ENCODE measurements around the gene SDK2. TPM values are rescaled to one million over a fixed set of nuclear protein-coding genes. Genes with fewer than 3 reads are reported as not detected.

The SDK2 gene
- total and polyA plus RNA-seq, 2 experiments from 2014 or later = 0.74 to 5.1 TPM

DNA sequence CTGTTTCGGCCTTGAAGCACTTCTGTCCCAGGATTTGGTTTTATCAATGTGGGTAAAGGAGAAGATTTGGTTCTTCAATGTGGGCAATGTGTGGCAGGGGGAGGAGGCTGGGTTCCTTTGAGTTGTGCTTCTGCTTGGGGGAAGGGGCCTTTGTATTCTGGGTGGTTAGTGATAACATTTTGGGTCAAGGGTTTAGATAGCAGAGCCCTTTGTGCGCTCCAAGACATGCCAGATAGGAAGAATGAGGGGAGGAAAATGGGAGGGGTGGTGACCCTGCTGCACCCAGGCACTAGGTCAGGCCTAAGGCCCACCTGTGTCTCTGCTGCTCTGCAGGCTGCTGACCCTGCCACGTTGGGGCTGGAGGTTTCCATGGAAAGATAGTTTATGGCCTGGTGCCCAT lies 292.5 kb downstream of the SDK2 start (continued):
- TF ChIP-seq, protein P1, sequence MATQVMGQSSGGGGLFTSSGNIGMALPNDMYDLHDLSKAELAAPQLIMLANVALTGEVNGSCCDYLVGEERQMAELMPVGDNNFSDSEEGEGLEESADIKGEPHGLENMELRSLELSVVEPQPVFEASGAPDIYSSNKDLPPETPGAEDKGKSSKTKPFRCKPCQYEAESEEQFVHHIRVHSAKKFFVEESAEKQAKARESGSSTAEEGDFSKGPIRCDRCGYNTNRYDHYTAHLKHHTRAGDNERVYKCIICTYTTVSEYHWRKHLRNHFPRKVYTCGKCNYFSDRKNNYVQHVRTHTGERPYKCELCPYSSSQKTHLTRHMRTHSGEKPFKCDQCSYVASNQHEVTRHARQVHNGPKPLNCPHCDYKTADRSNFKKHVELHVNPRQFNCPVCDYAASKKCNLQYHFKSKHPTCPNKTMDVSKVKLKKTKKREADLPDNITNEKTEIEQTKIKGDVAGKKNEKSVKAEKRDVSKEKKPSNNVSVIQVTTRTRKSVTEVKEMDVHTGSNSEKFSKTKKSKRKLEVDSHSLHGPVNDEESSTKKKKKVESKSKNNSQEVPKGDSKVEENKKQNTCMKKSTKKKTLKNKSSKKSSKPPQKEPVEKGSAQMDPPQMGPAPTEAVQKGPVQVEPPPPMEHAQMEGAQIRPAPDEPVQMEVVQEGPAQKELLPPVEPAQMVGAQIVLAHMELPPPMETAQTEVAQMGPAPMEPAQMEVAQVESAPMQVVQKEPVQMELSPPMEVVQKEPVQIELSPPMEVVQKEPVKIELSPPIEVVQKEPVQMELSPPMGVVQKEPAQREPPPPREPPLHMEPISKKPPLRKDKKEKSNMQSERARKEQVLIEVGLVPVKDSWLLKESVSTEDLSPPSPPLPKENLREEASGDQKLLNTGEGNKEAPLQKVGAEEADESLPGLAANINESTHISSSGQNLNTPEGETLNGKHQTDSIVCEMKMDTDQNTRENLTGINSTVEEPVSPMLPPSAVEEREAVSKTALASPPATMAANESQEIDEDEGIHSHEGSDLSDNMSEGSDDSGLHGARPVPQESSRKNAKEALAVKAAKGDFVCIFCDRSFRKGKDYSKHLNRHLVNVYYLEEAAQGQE (IDR thresholded peaks at IDR 0.05; ENCODE audit: unreplicated experiment) = no peak
- TF ChIP-seq NANOG (IDR thresholded peaks at IDR 0.05; ENCODE audit: borderline replicate concordance) (no peak), POLR2AphosphoS5 (IDR thresholded peaks at IDR 0.05; ENCODE audit: low read depth) (no peak)

DNA sequence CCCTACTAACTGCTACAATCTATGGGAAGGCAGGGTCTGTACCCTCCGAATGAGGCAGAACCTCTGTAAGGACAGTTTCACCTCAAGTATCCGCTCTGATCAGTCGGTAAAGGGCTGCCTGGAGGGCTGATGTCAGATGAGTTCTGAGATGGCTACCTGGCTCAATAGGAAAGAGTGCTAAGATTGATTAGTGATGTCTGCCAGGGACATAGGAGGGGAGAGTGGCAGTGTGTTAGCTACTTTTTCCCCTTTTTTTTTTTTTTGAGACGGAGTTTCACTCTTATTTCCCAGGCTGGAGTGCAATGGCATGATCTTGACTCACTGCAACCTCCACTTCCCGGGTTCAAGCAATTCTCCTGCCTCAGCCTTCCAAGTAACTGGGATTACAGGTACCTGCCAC lies 293.4 kb downstream of the SDK2 start:
- H3K4me3 Mint-ChIP-seq = no peak overlapping the region
- TF ChIP-seq, protein P1 (IDR thresholded peaks at IDR 0.05; ENCODE audit: unreplicated experiment) = no peak
- TF ChIP-seq EZH2 (IDR thresholded peaks at IDR 0.05; ENCODE audit: low read depth, unreplicated experiment) (no peak), NANOG (IDR thresholded peaks at IDR 0.05; ENCODE audit: borderline replicate concordance) (no peak), POLR2AphosphoS5 (IDR thresholded peaks at IDR 0.05; ENCODE audit: low read depth) (no peak), STAT1 (IDR thresholded peaks at IDR 0.05; ENCODE audit: unreplicated experiment) (no peak), EZH2phosphoT487 (IDR thresholded peaks at IDR 0.05; ENCODE audit: unreplicated experiment) (no peak), CREB1 (CRISPR knock-in tag; IDR thresholded peaks at IDR 0.05; ENCODE audit: low read depth) (no peak), ZNF331 (CRISPR knock-in tag; IDR thresholded peaks at IDR 0.05; ENCODE audit: low read depth) (no peak)
- TF ChIP-seq, protein P2, sequence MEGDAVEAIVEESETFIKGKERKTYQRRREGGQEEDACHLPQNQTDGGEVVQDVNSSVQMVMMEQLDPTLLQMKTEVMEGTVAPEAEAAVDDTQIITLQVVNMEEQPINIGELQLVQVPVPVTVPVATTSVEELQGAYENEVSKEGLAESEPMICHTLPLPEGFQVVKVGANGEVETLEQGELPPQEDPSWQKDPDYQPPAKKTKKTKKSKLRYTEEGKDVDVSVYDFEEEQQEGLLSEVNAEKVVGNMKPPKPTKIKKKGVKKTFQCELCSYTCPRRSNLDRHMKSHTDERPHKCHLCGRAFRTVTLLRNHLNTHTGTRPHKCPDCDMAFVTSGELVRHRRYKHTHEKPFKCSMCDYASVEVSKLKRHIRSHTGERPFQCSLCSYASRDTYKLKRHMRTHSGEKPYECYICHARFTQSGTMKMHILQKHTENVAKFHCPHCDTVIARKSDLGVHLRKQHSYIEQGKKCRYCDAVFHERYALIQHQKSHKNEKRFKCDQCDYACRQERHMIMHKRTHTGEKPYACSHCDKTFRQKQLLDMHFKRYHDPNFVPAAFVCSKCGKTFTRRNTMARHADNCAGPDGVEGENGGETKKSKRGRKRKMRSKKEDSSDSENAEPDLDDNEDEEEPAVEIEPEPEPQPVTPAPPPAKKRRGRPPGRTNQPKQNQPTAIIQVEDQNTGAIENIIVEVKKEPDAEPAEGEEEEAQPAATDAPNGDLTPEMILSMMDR (conservative IDR thresholded peaks at IDR 0.05; ENCODE audit: low read depth in 2 of 2) = no peak
- TF ChIP-seq, protein P3, sequence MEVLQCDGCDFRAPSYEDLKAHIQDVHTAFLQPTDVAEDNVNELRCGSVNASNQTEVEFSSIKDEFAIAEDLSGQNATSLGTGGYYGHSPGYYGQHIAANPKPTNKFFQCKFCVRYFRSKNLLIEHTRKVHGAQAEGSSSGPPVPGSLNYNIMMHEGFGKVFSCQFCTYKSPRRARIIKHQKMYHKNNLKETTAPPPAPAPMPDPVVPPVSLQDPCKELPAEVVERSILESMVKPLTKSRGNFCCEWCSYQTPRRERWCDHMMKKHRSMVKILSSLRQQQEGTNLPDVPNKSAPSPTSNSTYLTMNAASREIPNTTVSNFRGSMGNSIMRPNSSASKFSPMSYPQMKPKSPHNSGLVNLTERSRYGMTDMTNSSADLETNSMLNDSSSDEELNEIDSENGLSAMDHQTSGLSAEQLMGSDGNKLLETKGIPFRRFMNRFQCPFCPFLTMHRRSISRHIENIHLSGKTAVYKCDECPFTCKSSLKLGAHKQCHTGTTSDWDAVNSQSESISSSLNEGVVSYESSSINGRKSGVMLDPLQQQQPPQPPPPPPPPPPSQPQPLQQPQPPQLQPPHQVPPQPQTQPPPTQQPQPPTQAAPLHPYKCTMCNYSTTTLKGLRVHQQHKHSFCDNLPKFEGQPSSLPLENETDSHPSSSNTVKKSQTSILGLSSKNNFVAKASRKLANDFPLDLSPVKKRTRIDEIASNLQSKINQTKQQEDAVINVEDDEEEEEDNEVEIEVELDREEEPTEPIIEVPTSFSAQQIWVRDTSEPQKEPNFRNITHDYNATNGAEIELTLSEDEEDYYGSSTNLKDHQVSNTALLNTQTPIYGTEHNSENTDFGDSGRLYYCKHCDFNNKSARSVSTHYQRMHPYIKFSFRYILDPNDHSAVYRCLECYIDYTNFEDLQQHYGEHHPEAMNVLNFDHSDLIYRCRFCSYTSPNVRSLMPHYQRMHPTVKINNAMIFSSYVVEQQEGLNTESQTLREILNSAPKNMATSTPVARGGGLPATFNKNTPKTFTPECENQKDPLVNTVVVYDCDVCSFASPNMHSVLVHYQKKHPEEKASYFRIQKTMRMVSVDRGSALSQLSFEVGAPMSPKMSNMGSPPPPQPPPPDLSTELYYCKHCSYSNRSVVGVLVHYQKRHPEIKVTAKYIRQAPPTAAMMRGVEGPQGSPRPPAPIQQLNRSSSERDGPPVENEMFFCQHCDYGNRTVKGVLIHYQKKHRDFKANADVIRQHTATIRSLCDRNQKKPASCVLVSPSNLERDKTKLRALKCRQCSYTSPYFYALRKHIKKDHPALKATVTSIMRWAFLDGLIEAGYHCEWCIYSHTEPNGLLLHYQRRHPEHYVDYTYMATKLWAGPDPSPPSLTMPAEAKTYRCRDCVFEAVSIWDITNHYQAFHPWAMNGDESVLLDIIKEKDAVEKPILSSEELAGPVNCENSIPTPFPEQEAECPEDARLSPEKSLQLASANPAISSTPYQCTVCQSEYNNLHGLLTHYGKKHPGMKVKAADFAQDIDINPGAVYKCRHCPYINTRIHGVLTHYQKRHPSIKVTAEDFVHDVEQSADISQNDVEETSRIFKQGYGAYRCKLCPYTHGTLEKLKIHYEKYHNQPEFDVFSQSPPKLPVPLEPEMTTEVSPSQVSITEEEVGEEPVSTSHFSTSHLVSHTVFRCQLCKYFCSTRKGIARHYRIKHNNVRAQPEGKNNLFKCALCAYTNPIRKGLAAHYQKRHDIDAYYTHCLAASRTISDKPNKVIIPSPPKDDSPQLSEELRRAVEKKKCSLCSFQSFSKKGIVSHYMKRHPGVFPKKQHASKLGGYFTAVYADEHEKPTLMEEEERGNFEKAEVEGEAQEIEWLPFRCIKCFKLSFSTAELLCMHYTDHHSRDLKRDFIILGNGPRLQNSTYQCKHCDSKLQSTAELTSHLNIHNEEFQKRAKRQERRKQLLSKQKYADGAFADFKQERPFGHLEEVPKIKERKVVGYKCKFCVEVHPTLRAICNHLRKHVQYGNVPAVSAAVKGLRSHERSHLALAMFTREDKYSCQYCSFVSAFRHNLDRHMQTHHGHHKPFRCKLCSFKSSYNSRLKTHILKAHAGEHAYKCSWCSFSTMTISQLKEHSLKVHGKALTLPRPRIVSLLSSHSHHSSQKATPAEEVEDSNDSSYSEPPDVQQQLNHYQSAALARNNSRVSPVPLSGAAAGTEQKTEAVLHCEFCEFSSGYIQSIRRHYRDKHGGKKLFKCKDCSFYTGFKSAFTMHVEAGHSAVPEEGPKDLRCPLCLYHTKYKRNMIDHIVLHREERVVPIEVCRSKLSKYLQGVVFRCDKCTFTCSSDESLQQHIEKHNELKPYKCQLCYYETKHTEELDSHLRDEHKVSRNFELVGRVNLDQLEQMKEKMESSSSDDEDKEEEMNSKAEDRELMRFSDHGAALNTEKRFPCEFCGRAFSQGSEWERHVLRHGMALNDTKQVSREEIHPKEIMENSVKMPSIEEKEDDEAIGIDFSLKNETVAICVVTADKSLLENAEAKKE (CRISPR knock-in tag; IDR thresholded peaks at IDR 0.05) = no peak

More for the DNA sequence above, 293.4 kb downstream of the SDK2 start:
- no peak for DNase-seq (ENCODE audit: low spot score)
- Mint-ChIP-seq H3K27ac (no peak overlapping the region), H3K9me3 (no peaks in the 10 kb centered on the region), H3K27me3 (ENCODE audit: insufficient read depth, low read depth, poor library complexity) (peaks cover 17% of the 10 kb centered on the region), H3K4me1 (peaks cover 25% of the 10 kb centered on the region), H3K36me3 (ENCODE audit: low read depth) (no peaks in the 10 kb centered on the region)
- Histone ChIP-seq H3K4me2 (no peak overlapping the region), H3K27me3 (ENCODE audit: insufficient read depth) (no peaks in the 10 kb centered on the region), H3K4me3 (no peak overlapping the region), H3K9me2 (ENCODE audit: insufficient read depth) (no peaks in the 10 kb centered on the region), H3K4me1 (ENCODE audit: insufficient read depth) (peaks cover 4% of the 10 kb centered on the region; the same call in 1 of the 2 replicates), H3K79me2 (replicated peaks; ENCODE audit: insufficient read depth) (no peaks in the 10 kb centered on the region), H3K36me3 (ENCODE audit: insufficient read depth) (no peaks in the 10 kb centered on the region), H4K20me1 (replicated peaks; ENCODE audit: insufficient read depth) (no peaks in the 10 kb centered on the region), H2AFZ (no peak overlapping the region), H3K27ac (ENCODE audit: low read depth) (no peak overlapping the region), H3F3A (replicated peaks; ENCODE audit: low read depth) (no peaks in the 10 kb centered on the region)
- ATAC-seq = no peak
